Measurements from ENCODE around the gene LCN15. TPM values are rescaled to one million over a fixed set of nuclear protein-coding genes. Genes with fewer than 3 reads are reported as not detected.

Gene LCN15
- total and polyA plus RNA-seq, 10 donors: 0.35 TPM; not detected in 9

GRCh38 chr9:136732444-136733178, 31.7 kb downstream of the LCN15 start:
- Histone ChIP-seq H3K27me3 (replicated peaks in 1 of 7) (peaks cover 0 to 10% (median 0%) of the 10 kb centered on the region in 7 donors), H3K27ac (no peak overlapping the region), H3K4me3 (no peak overlapping the region), H3K4me1 (peaks cover 5 to 21% (median 15%) of the 10 kb centered on the region in 6 donors), H3K36me3 (no peaks in the 10 kb centered on the region), H3K9me3 (no peaks in the 10 kb centered on the region)
- WGBS, 5 donors: 70 to 83% (median 81%) methylated on average over 16 of the region's 16 CpGs
- intact Hi-C loops (cut with DNase I; ENCODE audit: low total_unique reads): no loop called here
- TF ChIP-seq POLR2A (IDR thresholded peaks at IDR 0.05) (no peak), POLR2AphosphoS5 (IDR thresholded peaks at IDR 0.05) (no peak)
- TF ChIP-seq, protein P1, sequence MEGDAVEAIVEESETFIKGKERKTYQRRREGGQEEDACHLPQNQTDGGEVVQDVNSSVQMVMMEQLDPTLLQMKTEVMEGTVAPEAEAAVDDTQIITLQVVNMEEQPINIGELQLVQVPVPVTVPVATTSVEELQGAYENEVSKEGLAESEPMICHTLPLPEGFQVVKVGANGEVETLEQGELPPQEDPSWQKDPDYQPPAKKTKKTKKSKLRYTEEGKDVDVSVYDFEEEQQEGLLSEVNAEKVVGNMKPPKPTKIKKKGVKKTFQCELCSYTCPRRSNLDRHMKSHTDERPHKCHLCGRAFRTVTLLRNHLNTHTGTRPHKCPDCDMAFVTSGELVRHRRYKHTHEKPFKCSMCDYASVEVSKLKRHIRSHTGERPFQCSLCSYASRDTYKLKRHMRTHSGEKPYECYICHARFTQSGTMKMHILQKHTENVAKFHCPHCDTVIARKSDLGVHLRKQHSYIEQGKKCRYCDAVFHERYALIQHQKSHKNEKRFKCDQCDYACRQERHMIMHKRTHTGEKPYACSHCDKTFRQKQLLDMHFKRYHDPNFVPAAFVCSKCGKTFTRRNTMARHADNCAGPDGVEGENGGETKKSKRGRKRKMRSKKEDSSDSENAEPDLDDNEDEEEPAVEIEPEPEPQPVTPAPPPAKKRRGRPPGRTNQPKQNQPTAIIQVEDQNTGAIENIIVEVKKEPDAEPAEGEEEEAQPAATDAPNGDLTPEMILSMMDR (IDR thresholded peaks at IDR 0.05 in 8 of 11, conservative IDR thresholded peaks at IDR 0.05 in 3 of 11): no peak
- no peak for DNase-seq

- Histone ChIP-seq H3K9me3 (no peaks in the 10 kb centered on the region), H3K4me1 (peaks cover 17 to 48% (median 40%) of the 10 kb centered on the region in 6 donors), H3K4me3 (no peak overlapping the region), H3K27me3 (replicated peaks in 1 of 7) (peaks cover 0 to 10% (median 0%) of the 10 kb centered on the region in 7 donors), H3K36me3 (peaks cover 0 to 19% (median 13%) of the 10 kb centered on the region in 6 donors), H3K27ac (no peak overlapping the region)
- WGBS, 5 donors: 92 to 97% (median 95%) methylated on average over 6 to 8 of the region's 8 CpGs
- intact Hi-C loops (cut with DNase I; ENCODE audit: low total_unique reads): no loop called here
- DNase-seq: no peak
- no peak for TF ChIP-seq POLR2AphosphoS5 (IDR thresholded peaks at IDR 0.05)
- no peak for TF ChIP-seq POLR2A (IDR thresholded peaks at IDR 0.05)
- TF ChIP-seq, protein P1 (IDR thresholded peaks at IDR 0.05 in 8 of 11, conservative IDR thresholded peaks at IDR 0.05 in 3 of 11): no peak
These were observed 34.4 kb downstream of the LCN15 start for GRCh38 chr9:136729926-136730325.

DNA sequence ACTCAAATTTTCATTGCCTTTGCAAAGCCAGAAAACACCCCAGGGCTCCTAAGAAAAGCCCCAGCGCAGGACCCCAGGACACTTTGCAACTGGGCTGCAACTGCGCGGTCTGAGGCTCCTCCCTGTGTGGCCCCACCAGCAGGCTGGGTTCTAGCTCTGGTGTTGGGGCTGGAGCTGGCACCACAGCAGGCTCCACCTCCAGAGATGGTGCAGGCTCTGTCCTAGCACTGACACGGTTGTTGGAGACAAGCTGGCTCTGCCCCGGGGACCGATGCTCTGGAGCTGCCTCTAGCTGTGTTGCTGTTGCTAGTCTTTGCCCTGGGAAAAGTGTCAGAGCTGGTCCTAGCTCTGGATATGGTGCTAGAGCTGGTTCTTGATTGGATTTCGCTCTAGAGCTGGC, 35.2 kb downstream of the LCN15 start:
- Histone ChIP-seq H3K4me1 (peaks cover 17 to 55% (median 46%) of the 10 kb centered on the region in 6 donors), H3K9me3 (no peaks in the 10 kb centered on the region), H3K4me3 (peak overlapping the region; percentile 77 to 97 (median 88)), H3K27ac (peak overlapping the region in 1 of 8 donors; percentile 87), H3K36me3 (peaks cover 0 to 27% (median 21%) of the 10 kb centered on the region in 6 donors), H3K27me3 (replicated peaks in 1 of 7) (peaks cover 0 to 10% (median 0%) of the 10 kb centered on the region in 7 donors)
- 72 to 88% (median 82%) methylated on average over 2 to 7 of the region's 7 CpGs; no CpG with 5 or more reads in 1 of the 5 donors for WGBS, 5 donors
- TF ChIP-seq, protein P1 (IDR thresholded peaks at IDR 0.05 in 8 of 11, conservative IDR thresholded peaks at IDR 0.05 in 3 of 11): no peak
- TF ChIP-seq POLR2AphosphoS5 (IDR thresholded peaks at IDR 0.05) (no peak), POLR2A (IDR thresholded peaks at IDR 0.05) (no peak)
- no peak for DNase-seq
- intact Hi-C loops (cut with DNase I; ENCODE audit: low total_unique reads): no loop called here

DNA sequence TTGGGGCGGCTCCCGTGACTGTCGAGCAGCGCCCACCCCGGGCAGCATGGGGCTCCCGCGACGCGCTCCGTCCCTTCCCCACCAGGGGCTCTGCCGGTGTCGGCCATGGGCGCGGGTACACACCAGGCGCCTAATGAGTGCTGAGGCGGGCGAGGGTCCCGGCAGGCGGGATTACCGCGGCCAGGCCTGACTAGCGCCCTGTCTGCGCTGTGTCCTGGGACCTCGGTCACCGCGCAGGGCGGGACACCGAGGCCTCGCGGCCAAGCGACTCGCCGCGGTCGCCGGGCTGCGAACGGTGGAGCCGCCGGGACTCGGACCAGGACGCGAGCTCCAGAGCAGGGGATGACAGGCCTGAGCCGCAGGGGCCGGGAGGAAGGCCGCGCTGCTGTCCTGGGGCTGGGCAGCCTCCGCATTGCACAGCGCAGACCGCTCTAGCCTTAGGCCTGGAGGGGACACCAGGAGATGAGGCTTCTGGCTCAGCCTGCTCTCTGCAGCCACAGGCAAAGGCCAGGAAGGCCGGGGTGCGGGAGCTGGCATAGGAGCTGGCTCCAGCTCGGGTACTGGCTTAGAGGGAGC, 35.7 kb downstream of the LCN15 start:
- 3 to 13% (median 4%) methylated on average over 28 to 53 of the region's 53 CpGs for WGBS, 5 donors
- H3K36me3 ChIP-seq: peaks cover 4 to 32% (median 26%) of the 10 kb centered on the region in 6 donors
- peak overlapping the region in 6 of 8 donors; percentile 11 to 90 (median 85) for H3K27ac ChIP-seq
- intact Hi-C loops (cut with DNase I; ENCODE audit: low total_unique reads): no loop called here
- H3K9me3 ChIP-seq: no peaks in the 10 kb centered on the region
- H3K4me3 ChIP-seq: peak overlapping the region; percentile 77 to 97 (median 88)
- TF ChIP-seq POLR2A (IDR thresholded peaks at IDR 0.05) (no peak), POLR2AphosphoS5 (IDR thresholded peaks at IDR 0.05) (no peak)
- TF ChIP-seq, protein P1 (IDR thresholded peaks at IDR 0.05 in 8 of 11, conservative IDR thresholded peaks at IDR 0.05 in 3 of 11): no peak
- H3K27me3 ChIP-seq (replicated peaks in 1 of 7): peaks cover 0 to 10% (median 0%) of the 10 kb centered on the region in 7 donors
- DNase-seq: no peak
- H3K4me1 ChIP-seq: peaks cover 17 to 60% (median 49%) of the 10 kb centered on the region in 6 donors
